Lower lobe of right lung (tissue), 2 donors: ENCODE measurements around the gene ACTL6A. TPM values are rescaled to one million over a fixed set of nuclear protein-coding genes. Genes with fewer than 3 reads are reported as not detected.
A peak's percentile ranks its signal among the peaks of the same experiment; 100 is the strongest.

ENCODE experiments used
- ATAC-seq, 2 donors: fragments of 200-7000 bp; cut with Tn5 transposase; one replicate each; pipeline ENCODE4 v1.9.1; 2020 to 2022; ENCODE audit warnings: mild to moderate bottlenecking in 2 of 2, moderate library complexity in 2 of 2
- DNase-seq: peaks from one replicate; pipeline ENCODE4 v3.0.0-alpha.2; 2020
- H3K27ac ChIP-seq: fragments of 200-600 bp; one replicate; pipeline ENCODE4 v1.8.0; 2022
- H3K27me3 ChIP-seq: fragments of 200-600 bp; one replicate; pipeline ENCODE4 v1.8.0; 2022; ENCODE audit warnings: low read depth
- H3K36me3 ChIP-seq: fragments of 200-600 bp; one replicate; pipeline ENCODE4 v1.8.0; 2022; ENCODE audit warnings: mild to moderate bottlenecking
- H3K4me1 ChIP-seq: fragments of 200-600 bp; one replicate; pipeline ENCODE4 v1.8.0; 2022
- H3K4me3 ChIP-seq: fragments of 200-600 bp; one replicate; pipeline ENCODE4 v1.8.0; 2022; ENCODE audit warnings: mild to moderate bottlenecking
- H3K9me3 ChIP-seq: fragments of 200-600 bp; one replicate; pipeline ENCODE4 v1.8.0; 2022
- intact Hi-C: fragments of 100-400 bp; cut with DNase I; formaldehyde crosslinking; loops from one replicate; pipeline ENCODE4 v1.11.0; 2022
- total RNA-seq: library from RNA; stranded (reverse); fragmentation: NEBNext Ultra II Directional; extraction: Animal tissue kit (Norgen Biotek cat#: 25700); gene quantifications from one replicate; pipeline ENCODE4 v1.2.1, GENCODE V29; 2021
- TF ChIP-seq, protein P1 (sequence below): fragments of 200-600 bp; IDR thresholded peaks from one replicate; pipeline ENCODE4 v1.8.0; 2022; ENCODE audit warnings: antibody characterized with exemption, mild to moderate bottlenecking
- donor health status: DM: no; HTN: yes; CAD: no; lungs with severe emphysema.

ACTL6A gene
- total RNA-seq, 1 donor from 2014 or later: 36.5 TPM

DNA sequence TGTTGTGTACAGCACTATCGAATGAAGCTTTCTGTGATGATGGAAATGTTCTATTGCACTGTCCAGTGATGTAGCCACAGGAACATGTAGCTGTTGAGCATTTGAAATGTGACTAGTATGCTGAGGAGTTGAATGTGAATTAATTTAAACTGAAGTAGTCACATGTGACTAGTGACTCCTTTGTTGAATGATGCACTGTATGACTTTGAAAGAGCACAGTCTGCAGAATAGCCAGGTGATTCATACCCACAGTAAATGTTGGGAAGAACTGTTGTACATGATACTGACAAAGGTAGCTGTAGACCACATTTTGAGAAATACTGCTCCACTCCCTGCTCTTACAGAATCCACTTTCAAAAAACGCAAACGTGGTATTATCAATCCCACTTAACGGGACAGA, 34.0 kb upstream of the ACTL6A start:
- no peaks in the 10 kb centered on the region for H3K9me3 ChIP-seq
- no peaks in the 10 kb centered on the region for H3K27me3 ChIP-seq
- intact Hi-C loops: no loop called here
- no peak overlapping the region for H3K27ac ChIP-seq
- DNase-seq (no peak), ATAC-seq (no peak)
- H3K4me3 ChIP-seq: no peak overlapping the region
- TF ChIP-seq, protein P1, sequence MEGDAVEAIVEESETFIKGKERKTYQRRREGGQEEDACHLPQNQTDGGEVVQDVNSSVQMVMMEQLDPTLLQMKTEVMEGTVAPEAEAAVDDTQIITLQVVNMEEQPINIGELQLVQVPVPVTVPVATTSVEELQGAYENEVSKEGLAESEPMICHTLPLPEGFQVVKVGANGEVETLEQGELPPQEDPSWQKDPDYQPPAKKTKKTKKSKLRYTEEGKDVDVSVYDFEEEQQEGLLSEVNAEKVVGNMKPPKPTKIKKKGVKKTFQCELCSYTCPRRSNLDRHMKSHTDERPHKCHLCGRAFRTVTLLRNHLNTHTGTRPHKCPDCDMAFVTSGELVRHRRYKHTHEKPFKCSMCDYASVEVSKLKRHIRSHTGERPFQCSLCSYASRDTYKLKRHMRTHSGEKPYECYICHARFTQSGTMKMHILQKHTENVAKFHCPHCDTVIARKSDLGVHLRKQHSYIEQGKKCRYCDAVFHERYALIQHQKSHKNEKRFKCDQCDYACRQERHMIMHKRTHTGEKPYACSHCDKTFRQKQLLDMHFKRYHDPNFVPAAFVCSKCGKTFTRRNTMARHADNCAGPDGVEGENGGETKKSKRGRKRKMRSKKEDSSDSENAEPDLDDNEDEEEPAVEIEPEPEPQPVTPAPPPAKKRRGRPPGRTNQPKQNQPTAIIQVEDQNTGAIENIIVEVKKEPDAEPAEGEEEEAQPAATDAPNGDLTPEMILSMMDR: no peak
- peaks cover 11% of the 10 kb centered on the region for H3K4me1 ChIP-seq
- H3K36me3 ChIP-seq: no peaks in the 10 kb centered on the region

GRCh38 chr3:179531576-179531975, 31.1 kb upstream of the ACTL6A start:
- H3K4me1 ChIP-seq: peaks cover 3% of the 10 kb centered on the region
- ATAC-seq (no peak), DNase-seq (no peak)
- H3K4me3 ChIP-seq: no peak overlapping the region
- H3K36me3 ChIP-seq: no peaks in the 10 kb centered on the region
- intact Hi-C loops: no loop called here
- H3K27me3 ChIP-seq: no peaks in the 10 kb centered on the region
- no peak overlapping the region for H3K27ac ChIP-seq
- TF ChIP-seq, protein P1: no peak
- H3K9me3 ChIP-seq: no peaks in the 10 kb centered on the region

DNA sequence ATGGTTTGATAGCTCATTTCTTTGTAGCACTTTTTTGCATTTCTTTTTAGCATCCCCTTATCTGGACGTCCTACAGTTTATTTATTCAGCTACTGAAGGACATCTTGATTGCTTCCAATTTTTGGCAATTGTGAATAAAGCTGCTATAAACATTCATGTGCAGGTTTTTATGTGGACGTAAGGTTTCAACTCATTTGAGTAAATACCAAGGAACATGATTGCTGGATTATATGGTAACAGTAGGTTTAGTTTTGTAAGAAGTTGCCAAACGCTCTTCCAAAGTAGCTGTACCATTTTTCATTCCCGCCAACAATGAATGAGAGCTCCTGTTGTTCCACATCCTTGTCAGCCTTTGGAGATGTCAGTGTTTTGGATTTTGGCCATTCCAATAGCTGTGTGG, 29.5 kb upstream of the ACTL6A start:
- no peaks in the 10 kb centered on the region for H3K9me3 ChIP-seq
- H3K4me1 ChIP-seq: no peaks in the 10 kb centered on the region
- TF ChIP-seq, protein P1: no peak
- H3K36me3 ChIP-seq: no peaks in the 10 kb centered on the region
- ATAC-seq (no peak), DNase-seq (no peak)
- no peak overlapping the region for H3K27ac ChIP-seq
- H3K4me3 ChIP-seq: no peak overlapping the region
- H3K27me3 ChIP-seq: no peaks in the 10 kb centered on the region
- intact Hi-C loops: no loop called here

DNA sequence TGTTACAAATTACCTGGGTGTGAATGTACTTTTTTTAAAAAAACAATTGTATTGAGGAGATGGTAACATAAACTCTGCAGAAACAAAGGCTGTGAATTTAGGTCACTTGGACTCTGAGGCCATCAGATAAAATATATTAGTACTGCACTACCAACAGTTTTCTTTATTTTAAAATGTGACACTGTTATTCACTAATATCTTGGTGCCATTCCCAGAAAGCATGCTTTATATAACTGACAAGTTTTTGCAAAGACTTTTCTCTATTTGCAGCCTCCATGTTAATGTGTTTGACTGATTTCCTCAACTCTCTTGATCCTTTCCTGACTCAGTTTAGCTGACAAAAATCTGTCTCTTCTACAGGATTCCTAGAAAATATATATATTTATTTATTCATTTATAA, 26.5 kb upstream of the ACTL6A start:
- no peaks in the 10 kb centered on the region for H3K4me1 ChIP-seq
- H3K27ac ChIP-seq: no peak overlapping the region
- TF ChIP-seq, protein P1: no peak
- intact Hi-C loops: no loop called here
- H3K9me3 ChIP-seq: no peaks in the 10 kb centered on the region
- DNase-seq (no peak), ATAC-seq (no peak)
- no peak overlapping the region for H3K4me3 ChIP-seq
- no peaks in the 10 kb centered on the region for H3K36me3 ChIP-seq
- H3K27me3 ChIP-seq: no peaks in the 10 kb centered on the region

GRCh38 chr3:179541094-179541493, 21.6 kb upstream of the ACTL6A start:
- Histone ChIP-seq H3K27me3 (no peaks in the 10 kb centered on the region), H3K36me3 (no peaks in the 10 kb centered on the region), H3K4me3 (no peak overlapping the region), H3K27ac (no peak overlapping the region), H3K9me3 (no peaks in the 10 kb centered on the region), H3K4me1 (no peaks in the 10 kb centered on the region)
- intact Hi-C loops: no loop called here
- TF ChIP-seq, protein P1: no peak
- DNase-seq: no peak
- peak; percentile 92 to 93 for ATAC-seq

DNA sequence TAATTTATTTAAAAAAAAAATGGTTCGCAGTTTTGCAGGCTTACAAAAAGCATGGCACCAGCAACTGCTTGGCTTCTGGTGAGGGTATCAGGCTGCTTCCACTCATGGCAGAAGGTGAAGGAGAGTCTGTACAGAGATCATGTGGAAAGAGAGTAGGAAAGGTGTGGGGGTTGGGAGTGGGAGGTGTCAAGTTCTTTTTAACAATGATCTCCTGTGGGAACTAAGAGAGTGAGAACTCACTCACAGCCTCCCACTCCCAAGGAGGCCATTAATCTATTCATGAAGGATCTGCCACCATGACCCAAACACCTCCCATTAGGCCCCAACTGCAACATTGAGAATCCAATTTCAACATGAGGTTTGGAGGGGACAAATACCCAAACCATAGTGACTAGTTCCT, 21.1 kb upstream of the ACTL6A start:
- intact Hi-C loops: no loop called here
- no peaks in the 10 kb centered on the region for H3K27me3 ChIP-seq
- H3K36me3 ChIP-seq: no peaks in the 10 kb centered on the region
- no peak overlapping the region for H3K4me3 ChIP-seq
- ATAC-seq (no peak), DNase-seq (no peak)
- H3K27ac ChIP-seq: no peak overlapping the region
- H3K4me1 ChIP-seq: no peaks in the 10 kb centered on the region
- TF ChIP-seq, protein P1: no peak
- no peaks in the 10 kb centered on the region for H3K9me3 ChIP-seq
